CD4-positive, alpha-beta T cell (primary cell): ENCODE results near the gene CAPZB. TPM values are rescaled to one million over a fixed set of nuclear protein-coding genes. Genes with fewer than 3 reads are reported as not detected.

Source experiments
- ATAC-seq: fragments of 200-7000 bp; cut with Tn5 transposase; one replicate; pipeline ENCODE4 v1.10.0; 2022; ENCODE audit warnings: mild to moderate bottlenecking; ENCODE audit not compliant: poor library complexity
- CTCF ChIA-PET: fragments of 350-600 bp; sonication (Branson Sonifier 250); formaldehyde crosslinking; loops from one replicate; lab custom pipeline; 2021; ENCODE audit warnings: antibody characterized with exemption, inconsistent platforms; lab: Charles Lee
- POLR2A ChIA-PET: fragments of 350-600 bp; sonication (Branson Sonifier 250); formaldehyde crosslinking; loops from one replicate; lab custom pipeline; 2021; ENCODE audit warnings: antibody characterized with exemption, inconsistent platforms; lab: Charles Lee
- DNase-seq, 14 experiments: peaks; one replicate each; pipeline ENCODE4 v3.0.0-alpha.2; 2013 to 2020; ENCODE audit warnings: mixed read lengths in 2 of 14
- H3K27ac ChIP-seq, 2 donors: one replicate each; pipeline versions ENCODE4 v1.5.1 to v1.7.0; 2013; ENCODE audit warnings: low read length in 2 of 2, low read depth in 1 of 2, mild to moderate bottlenecking in 1 of 2
- H3K27me3 ChIP-seq, 2 experiments: 1 replicate in 1 of 2; 2 replicates in 1 of 2; pipeline versions ENCODE4 v1.6.1 to v1.7.0; 2013; ENCODE audit warnings: low read length in 2 of 2, control low read depth in 1 of 2, mild to moderate bottlenecking in 1 of 2, moderate library complexity in 1 of 2; ENCODE audit not compliant: insufficient read depth in 2 of 2, control insufficient read depth in 1 of 2
- H3K36me3 ChIP-seq: one replicate; pipeline ENCODE4 v1.6.1; 2013; ENCODE audit warnings: low read length, control low read depth; ENCODE audit not compliant: insufficient read depth
- H3K4me1 ChIP-seq: one replicate; pipeline ENCODE4 v1.6.1; 2013; ENCODE audit warnings: low read length, control low read depth; ENCODE audit not compliant: insufficient read depth
- H3K4me3 ChIP-seq: one replicate; pipeline ENCODE4 v1.5.1; 2013; ENCODE audit warnings: mild to moderate bottlenecking, low read length, moderate library complexity
- H3K9me3 ChIP-seq, 2 experiments: 1 replicate in 1 of 2; 2 replicates in 1 of 2; pipeline versions ENCODE4 v1.6.1 to v1.7.0; 2013; ENCODE audit warnings: low read length in 2 of 2, mild to moderate bottlenecking in 2 of 2, control low read depth in 1 of 2, moderate library complexity in 1 of 2; ENCODE audit not compliant: control insufficient read depth in 1 of 2, insufficient read depth in 1 of 2
- H3K27ac Mint-ChIP-seq: one replicate; pipeline ENCODE4 v1.8.0; 2020; ENCODE audit warnings: mixed read lengths
- H3K27me3 Mint-ChIP-seq: one replicate; pipeline ENCODE4 v1.8.0; 2021; ENCODE audit warnings: mixed read lengths
- H3K36me3 Mint-ChIP-seq: one replicate; pipeline ENCODE4 v1.8.0; 2021; ENCODE audit warnings: low read depth, mixed read lengths
- H3K4me1 Mint-ChIP-seq: one replicate; pipeline ENCODE4 v1.8.0; 2021; ENCODE audit warnings: low read depth, mixed read lengths
- H3K4me3 Mint-ChIP-seq: one replicate; pipeline ENCODE4 v1.8.0; 2020; ENCODE audit warnings: mild to moderate bottlenecking, mixed read lengths
- H3K9me3 Mint-ChIP-seq: one replicate; pipeline ENCODE4 v1.8.0; 2020; ENCODE audit warnings: mixed read lengths
- intact Hi-C, 2 experiments: fragments of 100-400 bp; cut with DNase I in 1 of 2; cut with micrococcal nuclease in 1 of 2; formaldehyde crosslinking; loops; one replicate each; pipeline versions ENCODE4 v1.15.1 to v1.9.0; 2023 to 2025; cut with DNase I, micrococcal nuclease
- total RNA-seq, 174 experiments: library from RNA in 2 of 174; stranded (reverse) in 2 of 174; gene quantifications; one replicate each; pipeline ENCODE4 v1.2.3 and lab custom pipeline; 2021 to 2026
- TF ChIP-seq, protein P1 (sequence below): fragments of 200-600 bp; IDR thresholded peaks from one replicate; pipeline ENCODE4 v1.8.0; 2022; ENCODE audit warnings: antibody characterized with exemption, mild to moderate bottlenecking

CAPZB gene
- total RNA-seq, 2 experiments from 2014 or later, result 168 to 173 TPM

DNA sequence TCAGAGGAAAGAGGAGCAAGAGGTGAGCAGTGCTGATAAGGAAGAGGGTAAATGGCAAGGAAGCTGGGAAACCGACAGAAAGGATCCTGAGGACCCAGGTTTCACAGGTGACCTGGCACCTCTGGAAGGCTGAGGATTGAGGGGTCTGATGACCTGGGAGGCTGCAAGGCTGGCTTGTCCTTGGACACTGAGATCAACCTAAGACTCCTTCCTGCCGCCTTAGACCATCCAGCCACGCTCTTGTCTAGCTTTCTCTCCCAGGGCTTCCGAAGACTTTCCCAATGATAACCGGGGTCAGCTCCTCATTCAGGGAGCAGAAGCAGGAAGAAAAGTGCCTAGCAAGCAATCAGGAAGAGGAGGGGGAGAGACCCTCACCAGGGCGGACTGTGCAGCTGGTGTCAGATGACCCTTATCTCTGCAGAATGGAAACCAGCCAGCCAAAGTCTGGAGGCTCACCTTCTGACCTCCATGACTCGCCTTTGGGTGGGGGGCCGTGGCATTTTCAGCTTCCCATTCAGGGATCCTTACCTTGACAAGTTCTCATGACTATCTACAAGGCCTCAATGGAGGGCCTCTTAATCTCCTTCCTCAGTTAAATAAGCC is 77.7 kb downstream of the CAPZB start:
- DNase-seq (no peak), ATAC-seq (no peak)
- H3K4me1 ChIP-seq, result peaks cover 66% of the 10 kb centered on the region
- peaks cover 62% of the 10 kb centered on the region for H3K36me3 ChIP-seq
- ChIA-PET POLR2A (no interaction called here), CTCF (no interaction called here)
- no peaks in the 10 kb centered on the region for H3K27me3 ChIP-seq
- TF ChIP-seq, protein P1, sequence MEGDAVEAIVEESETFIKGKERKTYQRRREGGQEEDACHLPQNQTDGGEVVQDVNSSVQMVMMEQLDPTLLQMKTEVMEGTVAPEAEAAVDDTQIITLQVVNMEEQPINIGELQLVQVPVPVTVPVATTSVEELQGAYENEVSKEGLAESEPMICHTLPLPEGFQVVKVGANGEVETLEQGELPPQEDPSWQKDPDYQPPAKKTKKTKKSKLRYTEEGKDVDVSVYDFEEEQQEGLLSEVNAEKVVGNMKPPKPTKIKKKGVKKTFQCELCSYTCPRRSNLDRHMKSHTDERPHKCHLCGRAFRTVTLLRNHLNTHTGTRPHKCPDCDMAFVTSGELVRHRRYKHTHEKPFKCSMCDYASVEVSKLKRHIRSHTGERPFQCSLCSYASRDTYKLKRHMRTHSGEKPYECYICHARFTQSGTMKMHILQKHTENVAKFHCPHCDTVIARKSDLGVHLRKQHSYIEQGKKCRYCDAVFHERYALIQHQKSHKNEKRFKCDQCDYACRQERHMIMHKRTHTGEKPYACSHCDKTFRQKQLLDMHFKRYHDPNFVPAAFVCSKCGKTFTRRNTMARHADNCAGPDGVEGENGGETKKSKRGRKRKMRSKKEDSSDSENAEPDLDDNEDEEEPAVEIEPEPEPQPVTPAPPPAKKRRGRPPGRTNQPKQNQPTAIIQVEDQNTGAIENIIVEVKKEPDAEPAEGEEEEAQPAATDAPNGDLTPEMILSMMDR, result no peak
- Mint-ChIP-seq H3K36me3 (peaks cover 85% of the 10 kb centered on the region), H3K27ac (peak overlapping the region; percentile 73), H3K9me3 (no peaks in the 10 kb centered on the region), H3K4me1 (peaks cover 93% of the 10 kb centered on the region), H3K27me3 (no peaks in the 10 kb centered on the region), H3K4me3 (peak overlapping the region; percentile 38)
- no peak overlapping the region for H3K27ac ChIP-seq
- no peaks in the 10 kb centered on the region for H3K9me3 ChIP-seq
- intact Hi-C loops, result no loop called here
- no peak overlapping the region for H3K4me3 ChIP-seq

DNA sequence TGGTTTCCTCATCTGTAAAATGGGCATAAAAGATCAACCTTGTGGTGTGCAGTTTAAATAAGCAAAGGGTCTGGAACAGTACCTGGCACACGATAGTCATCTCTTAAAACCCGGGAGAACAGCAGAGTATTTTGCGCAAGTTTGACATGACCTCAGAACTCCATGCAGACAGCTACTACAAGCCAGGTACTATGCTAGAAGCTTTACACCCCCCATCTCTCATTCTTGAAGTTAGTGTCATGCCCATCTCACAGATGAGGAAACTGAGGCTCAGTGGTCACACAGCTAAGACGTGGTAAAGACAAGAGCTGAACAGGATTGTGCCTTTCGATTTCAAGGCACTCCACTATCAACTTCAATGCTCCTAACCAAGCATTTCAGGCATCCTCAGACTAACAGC is 78.7 kb downstream of the CAPZB start:
- no peak for ATAC-seq
- CTCF ChIA-PET, result no interaction called here
- H3K4me3 Mint-ChIP-seq, result peak overlapping the region; percentile 11

DNA sequence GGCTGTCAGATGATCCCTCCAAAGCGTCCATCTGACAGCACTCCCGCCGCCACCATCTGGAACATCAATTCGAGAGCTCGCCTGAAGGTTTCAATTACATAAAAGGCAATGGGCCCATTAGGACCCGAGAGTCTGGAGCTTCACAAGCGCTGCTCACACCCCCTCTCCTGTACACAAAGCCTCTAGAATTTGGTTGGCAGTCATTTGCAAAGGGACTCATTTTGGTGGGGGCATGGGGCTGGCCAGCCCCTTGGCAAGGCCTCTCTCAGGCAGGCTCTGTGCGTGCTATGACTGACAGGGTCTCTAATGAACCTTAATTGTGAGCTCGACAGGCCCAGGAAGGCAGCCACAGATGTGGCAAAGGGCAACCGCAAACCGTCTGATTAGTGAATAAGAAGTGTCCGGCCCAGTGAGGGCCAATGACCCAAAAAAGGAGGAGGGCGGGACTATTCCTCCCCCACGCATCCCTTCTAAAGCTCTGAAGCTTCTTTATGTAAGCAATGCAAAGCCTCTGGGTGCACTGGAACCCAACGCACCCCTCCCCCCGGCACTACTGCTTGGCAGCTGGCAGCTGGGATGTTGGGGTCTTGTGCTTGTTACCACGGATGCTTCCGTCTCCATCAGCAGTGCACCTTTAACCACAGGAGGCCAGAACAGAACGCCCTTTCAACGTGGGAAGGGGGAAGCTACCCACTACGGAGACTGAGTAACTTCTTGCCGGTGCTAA is 79.4 kb downstream of the CAPZB start:
- Histone ChIP-seq H3K4me1 (peaks cover 63% of the 10 kb centered on the region), H3K36me3 (peaks cover 61% of the 10 kb centered on the region), H3K4me3 (no peak overlapping the region), H3K9me3 (no peaks in the 10 kb centered on the region), H3K27me3 (no peaks in the 10 kb centered on the region), H3K27ac (no peak overlapping the region)
- TF ChIP-seq, protein P1, result no peak
- ATAC-seq, result no peak
- ChIA-PET CTCF (interaction anchor here (0.7 kb wide), 1 partner anchor 13 kb away, joined by 5 read pairs; no protein-coding TSS in a partner anchor), POLR2A (interaction anchor here (0.9 to 1.6 kb wide), 3 partner anchors 10 to 191 kb away, joined by 3 to 4 read pairs (median 3); a partner anchor contains a TSS)
- no peak for DNase-seq
- no peak overlapping the region for H3K4me3 Mint-ChIP-seq
- H3K27ac Mint-ChIP-seq, result peak overlapping the region; percentile 73
- H3K27me3 Mint-ChIP-seq, result no peaks in the 10 kb centered on the region
- intact Hi-C loops, result no loop called here
- no peaks in the 10 kb centered on the region for H3K9me3 Mint-ChIP-seq
- peaks cover 93% of the 10 kb centered on the region for H3K4me1 Mint-ChIP-seq
- H3K36me3 Mint-ChIP-seq, result peaks cover 80% of the 10 kb centered on the region

More for the DNA sequence above, 78.7 kb downstream of the CAPZB start:
- no peak for DNase-seq
- POLR2A ChIA-PET, result interaction anchor here (1.3 to 1.6 kb wide), 2 partner anchors 11 to 22 kb away, joined by 3 to 4 read pairs; no protein-coding TSS in a partner anchor
- Histone ChIP-seq H3K27ac (no peak overlapping the region), H3K36me3 (peaks cover 62% of the 10 kb centered on the region), H3K9me3 (no peaks in the 10 kb centered on the region), H3K4me1 (peaks cover 67% of the 10 kb centered on the region), H3K4me3 (no peak overlapping the region), H3K27me3 (no peaks in the 10 kb centered on the region)
- Mint-ChIP-seq H3K9me3 (no peaks in the 10 kb centered on the region), H3K4me1 (peaks cover 93% of the 10 kb centered on the region), H3K27me3 (no peaks in the 10 kb centered on the region), H3K27ac (peak overlapping the region; percentile 73), H3K36me3 (peaks cover 85% of the 10 kb centered on the region)
- TF ChIP-seq, protein P1, result no peak
- intact Hi-C loops, result no loop called here
